Psoas muscle (tissue), 8 donors: ENCODE data around the gene C1D. TPM values are rescaled to one million over a fixed set of nuclear protein-coding genes. Genes with fewer than 3 reads are reported as not detected.
"Not testable (repeated sequence)": the region's sequence is repeated elsewhere in the genome, so short reads cannot be mapped to it uniquely, and the experiment has no call there.

ENCODE experiments used
- ATAC-seq, 4 donors: fragments of 200-7000 bp; cut with Tn5 transposase; one replicate each; pipeline ENCODE4 v1.9.1; 2020; ENCODE audit warnings: moderate library complexity in 3 of 4, mild to moderate bottlenecking in 2 of 4
- DNase-seq, 2 donors: peaks; one replicate each; pipeline ENCODE4 v3.0.0-alpha.2; 2020
- H3K27ac ChIP-seq: fragments of 200-600 bp; one replicate; pipeline ENCODE4 v1.8.0; 2022
- H3K27me3 ChIP-seq, 3 donors: fragments of 200-600 bp in 1 of 3; one replicate each; pipeline versions ENCODE4 v1.6.1 to v1.8.0; 2013 to 2022; ENCODE audit warnings: low read length in 2 of 3, mild to moderate bottlenecking in 2 of 3, moderate library complexity in 1 of 3; ENCODE audit not compliant: insufficient read depth in 3 of 3
- H3K36me3 ChIP-seq, 2 donors: fragments of 200-600 bp in 1 of 2; one replicate each; pipeline versions ENCODE4 v1.6.1 to v1.8.0; 2013 to 2022; ENCODE audit warnings: low read depth in 1 of 2, mild to moderate bottlenecking in 1 of 2, moderate library complexity in 1 of 2; ENCODE audit not compliant: insufficient read depth in 1 of 2
- H3K4me1 ChIP-seq: fragments of 200-600 bp; one replicate; pipeline ENCODE4 v1.8.0; 2022
- H3K4me3 ChIP-seq: fragments of 200-600 bp; one replicate; pipeline ENCODE4 v1.8.0; 2022; ENCODE audit warnings: mild to moderate bottlenecking
- H3K9me3 ChIP-seq: fragments of 200-600 bp; one replicate; pipeline ENCODE4 v1.8.0; 2022
- CTCF ChIP-seq: fragments of 200-600 bp; IDR thresholded peaks from one replicate; pipeline ENCODE4 v1.8.0; 2022; ENCODE audit warnings: antibody characterized with exemption
- WGBS, 3 donors: extraction: QIAGEN DNeasy Blood & Tissue Kit; methylation state at CpG; one replicate each; pipeline versions ENCODE4 v1.1.6 to v1.1.7; 2013; 5-methylcytosine and 5-hydroxymethylcytosine counted together
- intact Hi-C, 2 donors: fragments of 100-400 bp; cut with DNase I; formaldehyde crosslinking; loops; one replicate each; pipeline versions ENCODE4 v1.11.0 to v1.14.2; 2022
- polyA plus RNA-seq, 3 donors: library from polyadenylated mRNA; stranded (reverse); fragments of 200-250 nt; gene quantifications; one replicate each; pipeline ENCODE4 v1.2.3, GENCODE V29; 2013
- total RNA-seq, 4 donors: library from RNA; stranded (reverse); fragmentation: NEBNext Ultra II Directional in 2 of 4; extraction: Animal tissue kit (Norgen Biotek cat#: 25700) in 2 of 4; gene quantifications; one replicate each; pipeline versions ENCODE4 v1.2.1 to v1.2.4, GENCODE V29; 2021 to 2023
- donor health status: healthy with polysubstance abuse.
- donor health status: DM: no; HTN: no; CAD: no; lungs with moderate emphysema.
- donor health status: Bipolar disorder and iron deficiency.
- donor health status: healthy.
- donor health status: DM: yes; HTN: yes; CAD: no.
- donor health status: DM: no; HTN: no; CAD: no.
- donor health status: DM: no; HTN: no; CAD: no.
- donor health status: DM: yes; HTN: yes; CAD: no.

The C1D gene
- total and polyA plus RNA-seq, 7 donors: 13.0 to 42.5 (median 18.5) TPM

GRCh38 chr2:67999332-67999731 is 63.5 kb downstream of the C1D start:
- Histone ChIP-seq H3K9me3 (no peaks in the 10 kb centered on the region), H3K27me3 (peaks cover 0 to 2% (median 0%) of the 10 kb centered on the region in 3 donors), H3K4me3 (no peak overlapping the region), H3K36me3 (no peaks in the 10 kb centered on the region), H3K27ac (no peak overlapping the region), H3K4me1 (no peaks in the 10 kb centered on the region)
- DNase-seq: no peak
- WGBS, 3 donors: 94 to 96% (median 96%) methylated on average over 3 of the region's 3 CpGs
- no peak for ATAC-seq
- no peak for TF ChIP-seq CTCF
- intact Hi-C loops: no loop called here

- no peak for ATAC-seq
- no peak for DNase-seq
- H3K9me3 ChIP-seq: no peaks in the 10 kb centered on the region
- H3K4me1 ChIP-seq: no peaks in the 10 kb centered on the region
- WGBS, 3 donors: 92 to 94% (median 93%) methylated on average over 3 of the region's 3 CpGs
- no peak for TF ChIP-seq CTCF
- no peak overlapping the region for H3K27ac ChIP-seq
- intact Hi-C loops: no loop called here
- no peaks in the 10 kb centered on the region for H3K36me3 ChIP-seq
- H3K27me3 ChIP-seq: peaks cover 0 to 2% (median 0%) of the 10 kb centered on the region in 3 donors
- H3K4me3 ChIP-seq: no peak overlapping the region
These were observed 64.9 kb downstream of the C1D start for GRCh38 chr2:67997903-67998302.

- Histone ChIP-seq H3K4me1 (no peaks in the 10 kb centered on the region), H3K36me3 (no peaks in the 10 kb centered on the region), H3K27ac (no peak overlapping the region), H3K4me3 (no peak overlapping the region), H3K27me3 (peaks cover 0 to 3% (median 2%) of the 10 kb centered on the region in 3 donors), H3K9me3 (no peaks in the 10 kb centered on the region)
- ATAC-seq: no peak
- no peak for DNase-seq
- WGBS, 3 donors: 28 to 38% (median 38%) methylated on average over 3 of the region's 3 CpGs
- intact Hi-C loops: no loop called here
- TF ChIP-seq CTCF: no peak
These were observed 65.3 kb downstream of the C1D start for GRCh38 chr2:67997528-67997900.

- WGBS, 3 donors: 80 to 84% (median 81%) methylated on average over 6 of the region's 6 CpGs
- Histone ChIP-seq H3K9me3 (no peaks in the 10 kb centered on the region), H3K36me3 (no peaks in the 10 kb centered on the region), H3K27ac (no peak overlapping the region), H3K4me1 (no peaks in the 10 kb centered on the region), H3K27me3 (peaks cover 0 to 3% (median 2%) of the 10 kb centered on the region in 3 donors), H3K4me3 (no peak overlapping the region)
- ATAC-seq (no peak), DNase-seq (no peak)
- TF ChIP-seq CTCF: no peak
- intact Hi-C loops: no loop called here
These were observed 65.9 kb downstream of the C1D start for GRCh38 chr2:67996772-67997527.

GRCh38 chr2:67994716-67995115 is 68.1 kb downstream of the C1D start:
- Histone ChIP-seq H3K4me3 (no peak overlapping the region), H3K27me3 (peaks cover 0 to 3% (median 2%) of the 10 kb centered on the region in 3 donors), H3K9me3 (no peaks in the 10 kb centered on the region), H3K4me1 (no peaks in the 10 kb centered on the region), H3K27ac (no peak overlapping the region), H3K36me3 (no peaks in the 10 kb centered on the region)
- intact Hi-C loops: no loop called here
- DNase-seq (no peak), ATAC-seq (no peak)
- no peak for TF ChIP-seq CTCF
- WGBS, 3 donors: 24 to 68% (median 43%) methylated on average over 1 of the region's 1 CpG

GRCh38 chr2:67994069-67994468 is 68.7 kb downstream of the C1D start:
- WGBS, 3 donors: 87 to 97% (median 91%) methylated on average over 3 of the region's 3 CpGs
- H3K9me3 ChIP-seq, H3K27me3 ChIP-seq, H3K36me3 ChIP-seq, ATAC-seq, H3K27ac ChIP-seq, intact Hi-C loops, DNase-seq, H3K4me1 ChIP-seq, H3K4me3 ChIP-seq: not testable (repeated sequence)
